Ovary (tissue), 9 donors: ENCODE results near the gene CEP20. TPM values are rescaled to one million over a fixed set of nuclear protein-coding genes. Genes with fewer than 3 reads are reported as not detected.
A peak's percentile ranks its signal among the peaks of the same experiment; 100 is the strongest.

Experiments used
- DNase-seq, 5 donors: peaks; one replicate each; pipeline ENCODE4 v3.0.0-alpha.2; 2019 to 2020
- H3K27ac ChIP-seq, 2 donors: fragments of 200-600 bp; one replicate each; pipeline versions ENCODE4 v1.5.1 to v1.8.0; 2019 to 2022
- H3K27me3 ChIP-seq: fragments of 200-600 bp; one replicate; pipeline ENCODE4 v1.8.0; 2022
- H3K36me3 ChIP-seq: fragments of 200-600 bp; sonication (generic); one replicate; pipeline ENCODE4 v1.5.1; 2019
- H3K4me1 ChIP-seq: one replicate; pipeline ENCODE4 v1.8.1; 2013; ENCODE audit warnings: mild to moderate bottlenecking, moderate library complexity; ENCODE audit not compliant: insufficient read depth
- H3K4me3 ChIP-seq: fragments of 200-600 bp; sonication (generic); one replicate; pipeline ENCODE4 v1.5.1; 2017
- H3K9me3 ChIP-seq, 2 donors: fragments of 200-600 bp in 1 of 2; sonication (generic) in 1 of 2; one replicate each; pipeline versions ENCODE4 v1.5.1 to v1.8.1; 2013 to 2019; ENCODE audit warnings: mild to moderate bottlenecking in 1 of 2, moderate library complexity in 1 of 2
- EP300 ChIP-seq: sonication (generic); formaldehyde crosslinking; IDR thresholded peaks from one replicate; pipeline ENCODE4 v1.6.1; 2017; ENCODE audit warnings: antibody characterized with exemption
- POLR2A ChIP-seq: fragments of 450-650 bp; IDR thresholded peaks from one replicate; pipeline ENCODE4 v1.6.1; 2017; ENCODE audit warnings: antibody characterized with exemption, mild to moderate bottlenecking, moderate library complexity
- WGBS, 3 donors: extraction: QIAGEN DNeasy Blood & Tissue Kit in 1 of 3; methylation state at CpG; one replicate each; pipeline versions ENCODE4 v1.1.5 to v1.1.7; 2013 to 2017; 5-methylcytosine and 5-hydroxymethylcytosine counted together
- intact Hi-C, 4 donors: fragments of 100-400 bp; cut with DNase I; formaldehyde crosslinking; loops; one replicate each; pipeline versions ENCODE4 v1.11.0 to v1.15.1; 2022 to 2023
- polyA plus RNA-seq, 2 donors: library from polyadenylated mRNA; stranded (reverse); fragments of 200-250 nt in 1 of 2; fragments of 350-450 nt in 1 of 2; fragmentation: Illumina TruSeq in 1 of 2; extraction: RNeasy Lipid Tissue Mini Kit (QIAGEN cat#74804) in 1 of 2; gene quantifications; one replicate each; pipeline ENCODE4 v1.2.3, GENCODE V29; 2013 to 2014
- total RNA-seq, 7 donors: library from RNA; depleted of rRNA in 2 of 7; stranded (reverse); fragments of >200 nt in 2 of 7; fragmentation: NEBNext Ultra II Directional in 3 of 7; extraction: Animal tissue kit (Norgen Biotek cat#: 25700) in 3 of 7; gene quantifications; one replicate each; pipeline versions ENCODE4 v1.1.0 to v1.2.4, GENCODE V29; 2016 to 2023
- TF ChIP-seq, protein P1 (sequence below), 3 donors: fragments of 450-650 bp in 2 of 3; fragments of 200-600 bp in 1 of 3; IDR thresholded peaks; one replicate each; pipeline versions ENCODE4 v1.5.1 to v1.8.0; 2016 to 2022; ENCODE audit warnings: antibody characterized with exemption in 3 of 3, mild to moderate bottlenecking in 1 of 3
- donor health status: DM: no; HTN: no; CAD: no; lungs with moderate emphysema.
- donor health status: DM: no; HTN: no; CAD: no.
- donor health status: Bipolar disorder and iron deficiency.
- donor health status: DM: yes; HTN: yes; CAD: no.
- donor health status: DM: no; HTN: no; CAD: no.
- donor health status: DM: yes; HTN: yes; CAD: no.

CEP20 gene
- total and polyA plus RNA-seq, 9 donors, result 23.4 to 44.4 (median 30.9) TPM

DNA sequence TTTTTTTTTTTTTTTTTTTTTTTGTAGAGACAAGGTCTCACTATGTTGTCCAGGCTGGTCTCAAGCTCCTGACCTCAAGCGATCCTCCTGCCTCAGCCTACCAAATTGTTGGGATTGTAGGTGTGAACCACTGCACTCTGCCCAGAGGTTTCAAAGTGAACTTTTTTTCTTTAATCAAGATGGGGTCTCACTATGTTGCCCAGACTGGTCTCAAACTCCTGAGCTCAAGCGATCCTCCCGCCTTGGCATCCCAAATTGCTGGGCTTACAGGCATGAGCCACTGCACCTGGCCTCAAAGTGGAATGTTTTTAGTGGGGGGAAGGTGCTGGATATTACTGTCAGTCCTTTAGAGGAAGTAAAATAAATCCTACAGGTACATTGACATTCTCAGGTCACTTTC is 12.0 kb upstream of the CEP20 start:
- intact Hi-C loops, result loop anchor here in 1 of 4 donors (10.0 kb wide), 1 partner anchor 64 kb away; no protein-coding TSS in a partner anchor
- TF ChIP-seq EP300, result no peak
- no peak for TF ChIP-seq POLR2A
- TF ChIP-seq, protein P1, sequence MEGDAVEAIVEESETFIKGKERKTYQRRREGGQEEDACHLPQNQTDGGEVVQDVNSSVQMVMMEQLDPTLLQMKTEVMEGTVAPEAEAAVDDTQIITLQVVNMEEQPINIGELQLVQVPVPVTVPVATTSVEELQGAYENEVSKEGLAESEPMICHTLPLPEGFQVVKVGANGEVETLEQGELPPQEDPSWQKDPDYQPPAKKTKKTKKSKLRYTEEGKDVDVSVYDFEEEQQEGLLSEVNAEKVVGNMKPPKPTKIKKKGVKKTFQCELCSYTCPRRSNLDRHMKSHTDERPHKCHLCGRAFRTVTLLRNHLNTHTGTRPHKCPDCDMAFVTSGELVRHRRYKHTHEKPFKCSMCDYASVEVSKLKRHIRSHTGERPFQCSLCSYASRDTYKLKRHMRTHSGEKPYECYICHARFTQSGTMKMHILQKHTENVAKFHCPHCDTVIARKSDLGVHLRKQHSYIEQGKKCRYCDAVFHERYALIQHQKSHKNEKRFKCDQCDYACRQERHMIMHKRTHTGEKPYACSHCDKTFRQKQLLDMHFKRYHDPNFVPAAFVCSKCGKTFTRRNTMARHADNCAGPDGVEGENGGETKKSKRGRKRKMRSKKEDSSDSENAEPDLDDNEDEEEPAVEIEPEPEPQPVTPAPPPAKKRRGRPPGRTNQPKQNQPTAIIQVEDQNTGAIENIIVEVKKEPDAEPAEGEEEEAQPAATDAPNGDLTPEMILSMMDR (IDR thresholded peaks at IDR 0.05), result no peak
- Histone ChIP-seq H3K36me3 (no peaks in the 10 kb centered on the region), H3K27ac (no peak overlapping the region), H3K4me1 (peaks cover 3% of the 10 kb centered on the region), H3K27me3 (no peaks in the 10 kb centered on the region), H3K4me3 (no peak overlapping the region), H3K9me3 (no peaks in the 10 kb centered on the region)
- 91 to 97% (median 96%) methylated on average over 3 of the region's 3 CpGs for whole genome bisulfite sequencing, 3 donors
- no peak for DNase-seq

DNA sequence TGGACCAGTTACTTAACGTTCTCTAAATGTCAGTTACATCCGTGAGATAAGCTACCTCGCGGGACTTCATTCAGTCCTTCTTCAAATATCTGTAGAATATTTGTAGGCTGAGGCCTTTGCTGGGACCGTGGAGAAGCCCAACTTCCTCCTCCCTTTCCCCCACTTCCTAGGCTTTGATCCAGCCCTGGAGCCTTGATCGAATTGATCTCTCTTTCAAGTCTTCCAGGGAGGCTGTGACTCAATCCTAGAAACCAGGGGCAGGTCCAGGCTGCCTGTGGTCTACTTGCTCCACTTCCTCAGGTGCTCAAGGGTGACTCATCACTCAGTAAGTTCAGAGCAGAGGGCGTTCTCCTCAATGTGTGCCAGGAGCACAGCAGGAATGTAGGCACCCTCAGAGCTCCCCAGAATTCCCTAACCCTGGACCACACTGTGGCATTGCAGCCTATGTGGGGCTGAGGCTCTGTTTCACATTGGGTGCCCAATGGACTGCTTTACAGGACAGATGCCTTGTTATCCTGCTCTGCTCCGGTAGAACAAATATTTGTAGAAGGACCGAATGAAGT is 11.2 kb upstream of the CEP20 start:
- WGBS, 3 donors, result 52 to 54% (median 52%) methylated on average over 9 of the region's 9 CpGs

DNA sequence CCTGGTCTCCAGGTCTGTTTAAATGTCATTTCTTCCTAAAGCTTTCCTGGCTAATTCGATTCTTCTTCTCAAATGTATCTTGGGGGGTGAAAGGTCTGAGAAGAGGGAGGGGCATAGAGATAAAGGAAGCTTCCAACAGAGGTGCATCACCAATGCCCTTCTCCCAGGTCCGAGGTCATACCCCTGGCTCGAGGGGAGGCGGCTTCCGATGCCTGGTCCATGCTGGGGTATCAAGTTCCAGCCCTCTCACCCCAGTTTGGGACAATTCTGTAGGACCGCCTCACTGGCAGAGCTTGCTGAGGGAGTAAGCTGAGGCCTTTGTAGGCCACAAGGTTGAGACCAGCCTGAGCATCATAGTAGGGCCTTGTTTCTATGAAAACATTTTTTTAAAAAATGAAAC is 10.3 kb upstream of the CEP20 start:
- intact Hi-C loops, result loop anchor here in 1 of 4 donors (5.0 kb wide), 1 partner anchor 119 kb away; no protein-coding TSS in a partner anchor
- no peaks in the 10 kb centered on the region for H3K36me3 ChIP-seq
- TF ChIP-seq, protein P1 (IDR thresholded peaks at IDR 0.05), result no peak
- TF ChIP-seq EP300, result no peak
- no peak for TF ChIP-seq POLR2A
- H3K9me3 ChIP-seq, result no peaks in the 10 kb centered on the region
- 92 to 94% (median 92%) methylated on average over 6 of the region's 6 CpGs for WGBS, 3 donors
- no peak overlapping the region for H3K4me3 ChIP-seq
- DNase-seq, result peak in 1 of 5 donors; percentile 19
- peaks cover 3% of the 10 kb centered on the region for H3K4me1 ChIP-seq
- no peak overlapping the region for H3K27ac ChIP-seq
- no peaks in the 10 kb centered on the region for H3K27me3 ChIP-seq

More for the DNA sequence above, 11.2 kb upstream of the CEP20 start:
- Histone ChIP-seq H3K9me3 (no peaks in the 10 kb centered on the region), H3K36me3 (no peaks in the 10 kb centered on the region), H3K27ac (no peak overlapping the region), H3K27me3 (no peaks in the 10 kb centered on the region), H3K4me3 (no peak overlapping the region), H3K4me1 (peaks cover 3% of the 10 kb centered on the region)
- intact Hi-C loops, result loop anchor here in 1 of 4 donors (5.0 to 10.0 kb wide), 2 partner anchors 65 to 118 kb away; no protein-coding TSS in a partner anchor
- TF ChIP-seq EP300 (no peak), POLR2A (no peak)
- TF ChIP-seq, protein P1 (IDR thresholded peaks at IDR 0.05), result no peak
- DNase-seq, result peak in 1 of 5 donors; percentile 12

DNA sequence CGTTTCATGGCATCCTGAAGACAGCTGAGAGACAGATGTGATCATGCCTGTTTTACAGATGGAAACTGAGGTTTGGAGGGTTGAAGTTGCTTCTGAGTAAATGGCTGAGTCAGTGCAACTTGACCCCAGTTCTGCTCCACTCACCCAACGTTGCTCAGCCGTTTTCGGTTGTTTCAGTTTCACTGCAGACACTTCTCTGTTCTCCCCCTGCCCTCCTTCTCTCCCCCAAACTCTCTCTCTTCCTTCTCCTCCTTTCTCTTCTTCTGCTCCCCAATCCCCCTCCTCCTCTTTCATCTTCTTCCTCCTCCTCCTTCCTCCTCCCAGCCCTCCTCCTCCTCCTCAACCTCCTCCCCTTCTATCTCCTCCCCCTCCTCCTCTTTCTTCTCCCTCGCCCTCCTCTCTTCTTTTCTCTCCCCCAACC is 9.4 kb upstream of the CEP20 start:
- intact Hi-C loops, result loop anchor here in 1 of 4 donors (5.0 kb wide), 1 partner anchor 119 kb away; no protein-coding TSS in a partner anchor
- Histone ChIP-seq H3K27ac (no peak overlapping the region), H3K36me3 (no peaks in the 10 kb centered on the region), H3K27me3 (no peaks in the 10 kb centered on the region), H3K4me1 (peaks cover 3% of the 10 kb centered on the region), H3K4me3 (no peak overlapping the region), H3K9me3 (no peaks in the 10 kb centered on the region)
- no peak for TF ChIP-seq EP300
- TF ChIP-seq, protein P1 (IDR thresholded peaks at IDR 0.05), result no peak
- DNase-seq, result no peak
- WGBS, 3 donors, result 44 to 47% (median 46%) methylated on average over 5 of the region's 5 CpGs
